A549 (cell line): ENCODE data around the gene SLC39A2. TPM values are rescaled to one million over a fixed set of nuclear protein-coding genes. Genes with fewer than 3 reads are reported as not detected.

ENCODE experiments used
- ATAC-seq, 2 experiments: fragments of 200-7000 bp in 1 of 2; fragments of >200 bp in 1 of 2; cut with Nextera tagmentation in 1 of 2; cut with Tn5 transposase in 1 of 2; 3 replicates each; pipeline versions ENCODE4 v1.8.0 to v1.9.1; 2018 to 2020; ENCODE audit warnings: mild to moderate bottlenecking in 1 of 2, moderate library complexity in 1 of 2
- CTCF ChIA-PET: fragments of 300-600 bp; sonication (Branson Sonifier 250); formaldehyde crosslinking; extraction: SDS; loops from one replicate; lab custom pipeline; 2021; ENCODE audit warnings: antibody characterized with exemption, inconsistent platforms; lab: Yijun Ruan, JAX
- POLR2A ChIA-PET: fragments of 350-600 bp; formaldehyde crosslinking; extraction: SDS; loops from one replicate; lab custom pipeline; 2021; ENCODE audit warnings: antibody characterized with exemption, inconsistent platforms; lab: Yijun Ruan, JAX
- DNase-seq, 2 experiments: peaks; one replicate each; pipeline versions ENCODE4 v3.0.0 to v3.0.0-alpha.2; 2011 to 2016; ENCODE audit warnings: low read depth in 1 of 2, low spot score in 1 of 2
- FAIRE-seq: peaks from 2 replicates; lab custom pipeline; 2011; peaks lifted over from hg19 to GRCh38; lab: Jason Lieb, UNC
- H3K27ac ChIP-seq, 2 experiments: fragments of >200 bp; sonication (Bioruptor Twin); formaldehyde crosslinking; 3 replicates each; pipeline ENCODE4 v1.5.1; 2016 to 2017
- H3K4me1 ChIP-seq: fragments of >200 bp; sonication (Bioruptor Twin); formaldehyde crosslinking; 3 replicates; pipeline ENCODE4 v1.6.1; 2016
- H3K4me2 ChIP-seq: fragments of >200 bp; sonication (Bioruptor Twin); formaldehyde crosslinking; 3 replicates; pipeline ENCODE4 v1.6.1; 2016
- H3K4me3 ChIP-seq: fragments of >200 bp; sonication (Bioruptor Twin); formaldehyde crosslinking; 3 replicates; pipeline ENCODE4 v1.5.1; 2016
- H3K9me3 ChIP-seq: fragments of >200 bp; sonication (Bioruptor Twin); formaldehyde crosslinking; 3 replicates; pipeline ENCODE4 v1.6.1; 2016
- CBX2 ChIP-seq: fragments of 200-600 bp; sonication (generic); IDR thresholded peaks from 2 replicates; pipeline ENCODE4 v1.6.1; 2016; ENCODE audit warnings: low read depth, mild to moderate bottlenecking, borderline replicate concordance
- CBX8 ChIP-seq: fragments of 200-600 bp; sonication (generic); IDR thresholded peaks from 2 replicates; pipeline ENCODE4 v1.6.1; 2016
- CEBPB ChIP-seq, 2 experiments: fragments of >200 bp in 1 of 2; sonication (Bioruptor Twin) in 1 of 2; formaldehyde crosslinking in 1 of 2; IDR thresholded peaks; 2 replicates each; pipeline ENCODE4 v1.6.1; 2012 to 2016
- CHD2 ChIP-seq: fragments of 150-350 bp; IDR thresholded peaks from 2 replicates; pipeline ENCODE4 v1.6.1; 2014; ENCODE audit warnings: low read length; ENCODE audit not compliant: partially characterized antibody
- EHF ChIP-seq: fragments of 250-450 bp; sonication (Bioruptor Pico); IDR thresholded peaks from 2 replicates; pipeline ENCODE4 v1.5.0; 2020; ENCODE audit warnings: mild to moderate bottlenecking
- ESRRA ChIP-seq: fragments of 150-350 bp; IDR thresholded peaks from 2 replicates; pipeline ENCODE4 v1.6.1; 2014; ENCODE audit warnings: mild to moderate bottlenecking, low read length, borderline replicate concordance
- FOSL2 ChIP-seq, 2 experiments: fragments of 450-650 bp in 1 of 2; fragments of >200 bp in 1 of 2; sonication (Bioruptor Twin) in 1 of 2; formaldehyde crosslinking; IDR thresholded peaks; 2 replicates each; pipeline versions ENCODE4 v1.5.0 to v1.6.1; 2016 to 2020; ENCODE audit warnings: mild to moderate bottlenecking in 1 of 2, moderate library complexity in 1 of 2
- FOXS1 ChIP-seq: fragments of 250-450 bp; sonication (Bioruptor Pico); IDR thresholded peaks from 2 replicates; pipeline ENCODE4 v1.5.0; 2020; ENCODE audit warnings: mild to moderate bottlenecking, moderate library complexity
- JUN ChIP-seq, 2 experiments: fragments of >200 bp; sonication (Bioruptor Twin); formaldehyde crosslinking; IDR thresholded peaks; 2 replicates in 1 of 2; 3 replicates in 1 of 2; pipeline ENCODE4 v1.6.1; 2016 to 2017
- JUNB ChIP-seq: fragments of >200 bp; sonication (Bioruptor Twin); formaldehyde crosslinking; IDR thresholded peaks from 2 replicates; pipeline ENCODE4 v1.6.1; 2016
- KDM5A ChIP-seq: fragments of 200-600 bp; sonication (generic); IDR thresholded peaks from 2 replicates; pipeline ENCODE4 v1.6.1; 2016; ENCODE audit warnings: antibody characterized with exemption, mild to moderate bottlenecking
- MAFK ChIP-seq: fragments of 450-650 bp; IDR thresholded peaks from 2 replicates; pipeline ENCODE4 v1.6.1; 2014; ENCODE audit not compliant: partially characterized antibody
- NFE2L2 ChIP-seq: fragments of 150-350 bp; conservative IDR thresholded peaks from 2 replicates; pipeline ENCODE4 v1.6.1; 2014; ENCODE audit warnings: low read length
- PHF8 ChIP-seq: fragments of 200-600 bp; sonication (generic); IDR thresholded peaks from 2 replicates; pipeline ENCODE4 v1.6.1; 2016; ENCODE audit warnings: low read depth, mild to moderate bottlenecking, antibody characterized with exemption, moderate library complexity, borderline replicate concordance
- POLR2A ChIP-seq: IDR thresholded peaks from 2 replicates; pipeline ENCODE4 v1.6.1; 2012; ENCODE audit warnings: mild to moderate bottlenecking, low read length
- POLR2AphosphoS2 ChIP-seq: conservative IDR thresholded peaks from 2 replicates; pipeline ENCODE4 v1.6.1; 2012; ENCODE audit warnings: low read length, improper control_type of control experiment, inconsistent platforms
- RAD21 ChIP-seq, 2 experiments: fragments of >200 bp in 1 of 2; sonication (Bioruptor Twin) in 1 of 2; formaldehyde crosslinking in 1 of 2; IDR thresholded peaks in 1 of 2; conservative IDR thresholded peaks in 1 of 2; 2 replicates in 1 of 2; 3 replicates in 1 of 2; pipeline ENCODE4 v1.6.1; 2012 to 2018; ENCODE audit warnings: inconsistent platforms in 1 of 2
- SREBF2 ChIP-seq: fragments of 450-650 bp; IDR thresholded peaks from 2 replicates; pipeline ENCODE4 v1.6.1; 2014; ENCODE audit warnings: mild to moderate bottlenecking, moderate library complexity
- ZSCAN20 ChIP-seq: fragments of 250-450 bp; sonication (Bioruptor Pico); IDR thresholded peaks from 2 replicates; pipeline ENCODE4 v1.8.0; 2022; ENCODE audit warnings: mild to moderate bottlenecking, moderate library complexity
- whole genome bisulfite sequencing: methylation state at CpG from one replicate; pipeline ENCODE4 v1.1.6; 2017; ENCODE audit errors: missing lambda C conversion rate; 5-methylcytosine and 5-hydroxymethylcytosine counted together
- polyA plus RNA-seq, 4 experiments: library from polyadenylated mRNA; depleted of rRNA in 3 of 4; stranded (reverse); fragments of >200 nt; fragmentation: RNase III in 1 of 4; extraction: RNeasy Plus Mini Kit Qiagen cat#74134 plus additional on column Dnase treatment in 1 of 4; gene quantifications; 2 replicates in 3 of 4; 3 replicates in 1 of 4; pipeline ENCODE4 v1.2.3, GENCODE V29; 2011 to 2017
- TF ChIP-seq, protein P1 (sequence below): IDR thresholded peaks from 2 replicates; pipeline ENCODE4 v1.6.1; 2012
- TF ChIP-seq, protein P2 (sequence below): IDR thresholded peaks from 2 replicates; pipeline ENCODE4 v1.6.1; 2012; ENCODE audit warnings: low read depth, borderline replicate concordance
- TF ChIP-seq, protein P3 (sequence below): fragments of >200 bp; sonication (Bioruptor Twin); formaldehyde crosslinking; IDR thresholded peaks from 3 replicates; pipeline ENCODE4 v1.5.1; 2016
- TF ChIP-seq, protein P4 (sequence below): fragments of 250-450 bp; sonication (Bioruptor Pico); IDR thresholded peaks from 2 replicates; pipeline ENCODE4 v1.5.0; 2021; ENCODE audit warnings: mild to moderate bottlenecking, moderate library complexity, borderline replicate concordance
- TF ChIP-seq, protein P5 (sequence below): fragments of >200 bp; sonication (Bioruptor Twin); formaldehyde crosslinking; IDR thresholded peaks from 3 replicates; pipeline ENCODE4 v1.6.1; 2016

The SLC39A2 gene
- polyA plus RNA-seq, 2 of the 4 experiments (the other 2 are of a cell fraction): not detected

DNA sequence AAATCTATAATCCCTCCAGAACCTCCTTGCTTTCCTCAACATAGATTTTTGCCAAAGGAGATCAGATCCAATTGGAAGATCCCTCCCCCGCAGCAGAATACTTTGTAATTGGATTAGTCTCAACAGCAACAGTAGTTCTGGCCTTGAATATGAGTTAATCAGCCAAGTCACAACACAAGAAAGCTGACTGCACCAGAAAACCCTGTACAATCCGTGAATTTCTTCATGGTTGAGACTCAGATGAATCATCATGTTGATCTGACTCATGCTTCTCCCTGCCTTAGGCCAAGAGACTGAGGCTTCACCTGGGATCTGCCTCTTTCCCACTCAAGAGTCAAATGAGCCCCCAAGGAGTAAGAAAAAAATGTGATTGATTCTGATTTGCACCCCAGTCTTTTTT lies 12.3 kb upstream of the SLC39A2 start:
- peak; percentile 74 to 83 for DNase-seq
- 3% methylated on average over 2 of the region's 2 CpGs for WGBS
- no peak for FAIRE-seq
- TF ChIP-seq, protein P1, sequence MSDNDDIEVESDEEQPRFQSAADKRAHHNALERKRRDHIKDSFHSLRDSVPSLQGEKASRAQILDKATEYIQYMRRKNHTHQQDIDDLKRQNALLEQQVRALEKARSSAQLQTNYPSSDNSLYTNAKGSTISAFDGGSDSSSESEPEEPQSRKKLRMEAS: no peak
- TF ChIP-seq, protein P2, sequence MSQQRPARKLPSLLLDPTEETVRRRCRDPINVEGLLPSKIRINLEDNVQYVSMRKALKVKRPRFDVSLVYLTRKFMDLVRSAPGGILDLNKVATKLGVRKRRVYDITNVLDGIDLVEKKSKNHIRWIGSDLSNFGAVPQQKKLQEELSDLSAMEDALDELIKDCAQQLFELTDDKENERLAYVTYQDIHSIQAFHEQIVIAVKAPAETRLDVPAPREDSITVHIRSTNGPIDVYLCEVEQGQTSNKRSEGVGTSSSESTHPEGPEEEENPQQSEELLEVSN: no peak
- peak; percentile 93 for TF ChIP-seq FOSL2 (IDR thresholded peaks at IDR 0.05)
- peak; percentile 86 for TF ChIP-seq FOSL2 (CRISPR knock-in tag; IDR thresholded peaks at IDR 0.05)
- no peak for TF ChIP-seq ZSCAN20 (CRISPR knock-in tag)
- TF ChIP-seq, protein P3, sequence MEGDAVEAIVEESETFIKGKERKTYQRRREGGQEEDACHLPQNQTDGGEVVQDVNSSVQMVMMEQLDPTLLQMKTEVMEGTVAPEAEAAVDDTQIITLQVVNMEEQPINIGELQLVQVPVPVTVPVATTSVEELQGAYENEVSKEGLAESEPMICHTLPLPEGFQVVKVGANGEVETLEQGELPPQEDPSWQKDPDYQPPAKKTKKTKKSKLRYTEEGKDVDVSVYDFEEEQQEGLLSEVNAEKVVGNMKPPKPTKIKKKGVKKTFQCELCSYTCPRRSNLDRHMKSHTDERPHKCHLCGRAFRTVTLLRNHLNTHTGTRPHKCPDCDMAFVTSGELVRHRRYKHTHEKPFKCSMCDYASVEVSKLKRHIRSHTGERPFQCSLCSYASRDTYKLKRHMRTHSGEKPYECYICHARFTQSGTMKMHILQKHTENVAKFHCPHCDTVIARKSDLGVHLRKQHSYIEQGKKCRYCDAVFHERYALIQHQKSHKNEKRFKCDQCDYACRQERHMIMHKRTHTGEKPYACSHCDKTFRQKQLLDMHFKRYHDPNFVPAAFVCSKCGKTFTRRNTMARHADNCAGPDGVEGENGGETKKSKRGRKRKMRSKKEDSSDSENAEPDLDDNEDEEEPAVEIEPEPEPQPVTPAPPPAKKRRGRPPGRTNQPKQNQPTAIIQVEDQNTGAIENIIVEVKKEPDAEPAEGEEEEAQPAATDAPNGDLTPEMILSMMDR: no peak
- TF ChIP-seq, protein P4, sequence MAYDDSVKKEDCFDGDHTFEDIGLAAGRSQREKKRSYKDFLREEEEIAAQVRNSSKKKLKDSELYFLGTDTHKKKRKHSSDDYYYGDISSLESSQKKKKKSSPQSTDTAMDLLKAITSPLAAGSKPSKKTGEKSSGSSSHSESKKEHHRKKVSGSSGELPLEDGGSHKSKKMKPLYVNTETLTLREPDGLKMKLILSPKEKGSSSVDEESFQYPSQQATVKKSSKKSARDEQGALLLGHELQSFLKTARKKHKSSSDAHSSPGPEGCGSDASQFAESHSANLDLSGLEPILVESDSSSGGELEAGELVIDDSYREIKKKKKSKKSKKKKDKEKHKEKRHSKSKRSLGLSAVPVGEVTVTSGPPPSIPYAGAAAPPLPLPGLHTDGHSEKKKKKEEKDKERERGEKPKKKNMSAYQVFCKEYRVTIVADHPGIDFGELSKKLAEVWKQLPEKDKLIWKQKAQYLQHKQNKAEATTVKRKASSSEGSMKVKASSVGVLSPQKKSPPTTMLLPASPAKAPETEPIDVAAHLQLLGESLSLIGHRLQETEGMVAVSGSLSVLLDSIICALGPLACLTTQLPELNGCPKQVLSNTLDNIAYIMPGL (CRISPR knock-in tag): no peak
- peak; percentile 86 for TF ChIP-seq JUNB
- TF ChIP-seq CEBPB (IDR thresholded peaks at IDR 0.05): 0 out of 4 replicates have a peak, but pooled peaks of 1 of the 2 experiments have one; percentile 19
- peak; percentile 63 for TF ChIP-seq MAFK
- TF ChIP-seq JUN (IDR thresholded peaks at IDR 0.05): no peak
- no peak for TF ChIP-seq CHD2
- Histone ChIP-seq H3K4me3 (no peak overlapping the region), H3K9me3 (no peaks in the 10 kb centered on the region), H3K4me1 (peaks cover 32% of the 10 kb centered on the region), H3K27ac (peak overlapping the region; percentile 44 to 75), H3K4me2 (peak overlapping the region; percentile 43)
- ATAC-seq: peak; percentile 42 to 52; a peak in 5 of 6 replicates
- ChIA-PET POLR2A (interaction anchor here (0.6 kb wide), 1 partner anchor 16 kb away, joined by 5 read pairs; no protein-coding TSS in a partner anchor), CTCF (interaction anchor here (0.6 to 17.7 kb wide), 3 partner anchors 15 to 106 kb away, joined by 3 to 186 read pairs (median 3); no protein-coding TSS in a partner anchor)

DNA sequence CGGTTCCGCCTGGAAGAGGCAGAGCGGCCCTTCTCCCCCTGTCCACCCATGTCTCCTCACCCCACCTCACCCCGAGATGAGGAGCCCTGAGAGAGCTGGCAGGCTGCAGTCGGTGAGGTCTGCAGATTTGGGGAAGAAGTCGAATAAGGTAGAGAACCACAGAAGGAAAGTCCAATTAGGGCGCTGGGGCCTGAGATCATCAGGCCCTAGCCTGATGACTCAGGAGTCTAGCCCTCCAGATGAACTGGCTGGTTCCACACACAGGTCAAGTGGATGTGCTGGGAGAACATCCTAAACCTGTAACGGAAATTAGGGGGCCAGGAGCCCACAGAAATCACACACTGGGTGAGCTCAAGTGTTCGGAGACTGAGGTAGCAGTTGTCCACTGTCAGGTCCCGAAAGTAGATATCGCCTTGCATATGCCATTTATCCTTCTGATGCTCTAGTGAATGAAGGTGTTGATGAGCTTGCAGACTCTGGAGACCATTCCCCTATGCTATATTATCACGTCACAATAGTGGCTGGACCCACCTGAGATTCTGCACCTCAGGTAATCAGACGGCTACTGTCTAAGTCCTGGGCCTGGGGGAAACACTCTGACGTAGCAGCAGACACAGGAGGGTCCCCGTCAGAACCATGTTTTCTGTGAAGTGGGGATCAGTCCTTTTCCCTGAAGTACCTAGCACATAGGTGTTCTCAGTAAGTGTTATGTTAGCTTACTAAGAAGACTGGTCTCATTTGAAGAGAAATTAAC lies 10.2 kb upstream of the SLC39A2 start:
- WGBS: 82% methylated on average over 15 of the region's 15 CpGs
- POLR2A ChIA-PET: interaction anchor here (0.7 kb wide), 1 partner anchor 28 kb away, joined by 4 read pairs; no protein-coding TSS in a partner anchor
- TF ChIP-seq ESRRA: no peak
- no peak for TF ChIP-seq KDM5A
- TF ChIP-seq RAD21 (conservative IDR thresholded peaks at IDR 0.05 in 1 of 2, IDR thresholded peaks at IDR 0.05 in 1 of 2): no peak
- TF ChIP-seq NFE2L2: no peak
- TF ChIP-seq PHF8: no peak
- no peak for TF ChIP-seq ZSCAN20 (CRISPR knock-in tag)
- no peak for TF ChIP-seq EHF (CRISPR knock-in tag)
- TF ChIP-seq, protein P5, sequence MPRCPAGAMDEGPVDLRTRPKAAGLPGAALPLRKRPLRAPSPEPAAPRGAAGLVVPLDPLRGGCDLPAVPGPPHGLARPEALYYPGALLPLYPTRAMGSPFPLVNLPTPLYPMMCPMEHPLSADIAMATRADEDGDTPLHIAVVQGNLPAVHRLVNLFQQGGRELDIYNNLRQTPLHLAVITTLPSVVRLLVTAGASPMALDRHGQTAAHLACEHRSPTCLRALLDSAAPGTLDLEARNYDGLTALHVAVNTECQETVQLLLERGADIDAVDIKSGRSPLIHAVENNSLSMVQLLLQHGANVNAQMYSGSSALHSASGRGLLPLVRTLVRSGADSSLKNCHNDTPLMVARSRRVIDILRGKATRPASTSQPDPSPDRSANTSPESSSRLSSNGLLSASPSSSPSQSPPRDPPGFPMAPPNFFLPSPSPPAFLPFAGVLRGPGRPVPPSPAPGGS: no peak
- no peak for TF ChIP-seq SREBF2
- no peak for TF ChIP-seq FOXS1
- no peak for TF ChIP-seq POLR2AphosphoS2
- no peak for TF ChIP-seq CBX8
- TF ChIP-seq CBX2: no peak
- TF ChIP-seq POLR2A: no peak
- H3K4me2 ChIP-seq: peak overlapping the region; percentile 74
- peaks cover 32% of the 10 kb centered on the region for H3K4me1 ChIP-seq
- H3K27ac ChIP-seq: peak overlapping the region; percentile 76 to 91
- no peaks in the 10 kb centered on the region for H3K9me3 ChIP-seq
- no peak for DNase-seq
- ATAC-seq: no peak
- CTCF ChIA-PET: interaction anchor here (0.6 to 17.7 kb wide), 5 partner anchors 16 to 489 kb away, joined by 3 to 186 read pairs (median 7); no protein-coding TSS in a partner anchor
- peak overlapping the region; percentile 69 for H3K4me3 ChIP-seq
- FAIRE-seq: no peak
